Duodenal mucosa (tissue), 2 donors: Measurements from ENCODE around the gene RASGRP4.

ENCODE experiments used
- H3K27ac ChIP-seq: one replicate; pipeline ENCODE4 v1.7.0; 2013; ENCODE audit warnings: low read depth, low read length
- H3K27me3 ChIP-seq, 2 donors: one replicate each; pipeline ENCODE4 v1.7.0; 2013; ENCODE audit warnings: low read length in 2 of 2, control low read depth in 1 of 2; ENCODE audit not compliant: insufficient read depth in 2 of 2, control insufficient read depth in 1 of 2
- H3K36me3 ChIP-seq, 2 donors: one replicate each; pipeline ENCODE4 v1.7.0; 2013; ENCODE audit warnings: low read length in 2 of 2, control low read depth in 1 of 2; ENCODE audit not compliant: insufficient read depth in 2 of 2, control insufficient read depth in 1 of 2
- H3K4me1 ChIP-seq, 2 donors: one replicate each; pipeline ENCODE4 v1.7.0; 2013; ENCODE audit warnings: low read length in 2 of 2, control low read depth in 1 of 2; ENCODE audit not compliant: insufficient read depth in 2 of 2, control insufficient read depth in 1 of 2
- H3K4me3 ChIP-seq, 2 donors: one replicate each; pipeline ENCODE4 v1.7.0; 2013; ENCODE audit warnings: low read length in 2 of 2, low read depth in 1 of 2
- H3K9ac ChIP-seq, 2 donors: one replicate each; pipeline ENCODE4 v1.7.0; 2013; ENCODE audit warnings: low read length in 2 of 2, low read depth in 1 of 2
- H3K9me3 ChIP-seq, 2 donors: one replicate each; pipeline ENCODE4 v1.7.0; 2013; ENCODE audit warnings: low read length in 2 of 2, control low read depth in 1 of 2; ENCODE audit not compliant: control insufficient read depth in 1 of 2

The RASGRP4 gene

DNA sequence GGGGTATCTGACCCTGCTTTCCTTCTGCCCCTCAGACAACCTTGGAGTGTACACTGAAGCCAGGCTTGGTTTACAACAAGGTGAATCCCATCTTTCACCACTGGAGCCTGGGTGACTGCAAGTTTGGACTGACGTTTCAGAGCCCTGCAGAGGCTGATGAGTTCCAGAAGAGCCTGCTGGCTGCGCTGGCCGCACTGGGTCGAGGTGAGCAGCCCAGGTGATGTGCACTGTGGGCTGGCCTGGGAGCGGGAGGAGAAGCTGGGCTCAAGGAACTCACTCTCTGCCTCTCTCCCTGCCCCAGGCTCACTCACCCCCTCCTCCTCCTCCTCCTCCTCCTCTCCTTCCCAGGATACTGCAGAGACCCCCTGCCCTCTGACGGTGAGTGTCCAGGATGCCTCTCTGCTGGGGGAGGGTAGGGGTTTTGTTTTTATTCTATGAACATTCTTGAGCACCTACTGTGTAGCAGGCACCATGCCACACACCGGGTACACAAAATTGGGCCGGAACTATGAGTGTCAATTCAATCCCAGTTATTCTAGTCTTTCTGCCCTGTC lies 34.0 kb downstream of the RASGRP4 start:
- no peak overlapping the region for H3K27ac ChIP-seq
- H3K36me3 ChIP-seq: no peaks in the 10 kb centered on the region
- H3K27me3 ChIP-seq: peaks cover 6 to 26% of the 10 kb centered on the region in 2 donors
- H3K9me3 ChIP-seq: no peaks in the 10 kb centered on the region
- peaks cover 7 to 35% of the 10 kb centered on the region in 2 donors for H3K4me1 ChIP-seq
- H3K9ac ChIP-seq: no peak overlapping the region
- no peak overlapping the region for H3K4me3 ChIP-seq

DNA sequence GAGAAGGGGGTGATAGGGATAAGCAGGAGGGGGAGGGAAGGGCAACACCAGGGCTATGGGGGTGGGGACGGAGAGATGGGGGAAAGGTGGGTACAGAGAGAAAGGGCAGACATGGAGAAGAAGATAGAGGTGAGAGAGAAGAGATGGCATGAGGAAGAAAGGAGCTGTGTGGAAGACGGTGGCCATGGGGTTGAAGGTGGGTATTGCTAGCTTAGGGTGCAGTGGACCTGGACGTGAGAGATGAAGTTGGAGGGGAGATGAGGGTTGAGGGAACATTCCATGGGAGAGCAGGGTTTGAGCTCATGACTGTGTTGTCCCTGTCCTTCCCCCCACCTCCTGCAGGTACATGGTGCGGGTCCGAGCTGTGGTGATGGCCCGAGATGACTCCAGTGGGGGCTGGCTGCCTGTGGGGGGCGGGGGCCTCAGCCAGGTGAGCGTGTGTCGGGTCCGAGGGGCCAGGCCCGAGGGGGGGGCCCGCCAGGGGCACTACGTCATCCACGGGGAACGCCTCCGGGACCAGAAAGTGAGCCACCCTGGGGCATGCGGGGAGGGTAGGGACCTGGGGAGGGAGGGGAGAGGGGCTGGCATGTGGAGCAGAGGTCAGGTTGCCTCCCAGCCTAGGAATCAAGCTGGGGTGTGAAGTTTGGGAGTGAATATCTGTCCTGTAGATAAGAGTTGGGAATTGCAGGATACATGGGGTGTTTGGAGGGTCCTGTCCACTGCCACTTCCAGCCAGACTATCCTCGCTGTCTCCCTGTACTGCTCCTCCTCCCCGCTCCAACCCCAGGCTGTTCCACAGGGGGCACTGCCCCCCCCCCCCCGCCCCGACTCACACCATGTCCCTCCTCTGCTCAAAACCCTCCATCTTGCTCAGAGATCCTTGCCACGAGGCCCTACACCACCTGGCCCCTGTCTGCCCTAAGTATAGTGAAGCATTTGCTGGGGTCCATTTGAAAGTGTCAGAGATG lies 35.8 kb downstream of the RASGRP4 start:
- Histone ChIP-seq H3K27me3 (peaks cover 0 to 15% of the 10 kb centered on the region in 2 donors), H3K4me1 (peaks cover 7 to 42% of the 10 kb centered on the region in 2 donors), H3K9ac (no peak overlapping the region)

DNA sequence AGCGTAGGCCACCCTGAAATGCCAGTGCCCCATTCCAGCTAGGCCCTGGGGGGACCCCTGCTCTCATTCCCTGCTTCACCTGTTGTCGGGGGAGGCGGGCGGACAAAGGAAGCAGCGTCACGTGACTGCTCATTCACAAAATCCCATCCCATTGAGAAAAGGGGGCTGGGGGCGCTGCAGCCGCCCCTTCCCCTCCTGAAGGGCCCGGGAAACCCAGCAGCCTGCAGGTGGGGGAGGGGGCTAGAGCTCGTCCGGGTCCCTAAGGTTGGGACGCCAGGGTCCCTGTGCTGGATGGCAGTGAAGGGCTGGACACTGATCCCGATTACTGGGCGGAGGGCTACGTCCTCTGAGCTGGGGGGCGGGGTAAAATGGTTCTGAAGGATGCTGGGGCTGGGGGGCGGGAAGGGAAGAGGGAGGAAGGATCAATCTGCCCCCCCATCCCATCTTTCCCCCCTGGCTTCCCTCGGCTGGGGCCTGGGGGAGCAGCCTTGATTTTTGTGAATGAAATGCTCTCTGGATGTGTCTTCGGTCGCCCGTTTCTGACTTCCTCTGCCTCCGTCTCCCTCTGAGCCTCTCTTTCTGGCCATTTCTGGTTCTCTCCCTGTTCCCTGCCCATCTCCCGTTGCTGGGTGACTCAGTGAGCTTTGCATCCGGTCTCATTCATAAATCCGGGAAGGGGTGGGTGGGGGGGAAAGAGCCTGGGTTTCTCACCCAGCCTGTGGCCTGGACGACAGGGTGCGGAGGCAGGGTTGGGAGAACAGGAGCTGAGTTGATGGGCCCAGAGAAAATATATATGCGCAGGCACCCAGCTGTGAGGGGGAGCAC lies 36.7 kb downstream of the RASGRP4 start:
- H3K27me3 ChIP-seq: peaks cover 0 to 10% of the 10 kb centered on the region in 2 donors
- peak overlapping the region; percentile 42 to 43 for H3K9ac ChIP-seq

More for the DNA sequence above, 35.8 kb downstream of the RASGRP4 start:
- H3K9me3 ChIP-seq: no peaks in the 10 kb centered on the region
- H3K36me3 ChIP-seq: peaks cover 0 to under 1% of the 10 kb centered on the region in 2 donors
- no peak overlapping the region for H3K4me3 ChIP-seq
- H3K27ac ChIP-seq: no peak overlapping the region

DNA sequence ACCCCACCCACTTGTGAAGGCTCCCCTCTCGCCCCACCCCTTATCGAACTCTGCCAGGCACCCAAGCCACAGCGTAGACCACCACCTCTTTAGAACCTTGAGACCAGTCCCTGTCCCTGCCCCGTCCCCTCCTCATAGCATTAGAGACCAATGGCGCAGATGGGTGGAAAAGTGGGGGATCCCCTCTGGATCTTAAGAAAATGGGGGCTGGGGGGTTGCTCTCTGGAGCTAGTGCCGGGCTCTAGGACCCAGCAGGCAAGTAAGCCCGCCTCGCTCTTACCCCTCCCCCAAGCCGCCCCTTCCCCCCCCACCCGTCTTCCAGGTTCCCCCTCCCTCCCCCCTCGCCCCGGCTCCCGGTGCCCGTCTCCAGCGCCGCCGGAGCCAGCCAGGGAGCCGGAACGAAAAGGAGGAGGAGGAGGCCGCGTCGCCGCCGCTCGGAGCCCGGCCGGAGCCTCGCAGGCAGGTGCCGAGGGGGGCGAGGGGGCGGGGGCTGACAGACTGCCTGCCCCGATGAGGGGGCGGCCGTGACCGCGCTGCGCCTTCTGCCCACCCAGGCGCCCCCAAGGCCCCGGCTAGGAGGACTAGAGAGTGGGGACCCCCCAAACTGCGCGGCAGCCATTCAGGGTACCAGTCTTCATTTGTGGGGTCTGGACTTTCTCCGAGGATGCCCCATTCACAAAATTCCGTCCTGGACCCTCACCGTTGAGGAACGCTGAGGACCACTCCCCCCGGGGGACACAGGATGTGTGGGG lies 37.5 kb downstream of the RASGRP4 start, which contains the start of gene SPRED3:
Gene SPRED3, plus strand, starts transcription at position 349 of the 752 bp plus-strand sequence. CDS start 1,606 bp downstream, outside the sequence.
- Histone ChIP-seq H3K9ac (peak within 1 kb of the TSS; percentile 43 to 59), H3K27ac (peak within 1 kb of the TSS; percentile 82), H3K4me3 (peak within 1 kb of the TSS; percentile 66 to 74), H3K9me3 (no peaks in the 10 kb centered on the region), H3K4me1 (peaks cover 0 to 32% of the 10 kb centered on the region in 2 donors), H3K27me3 (peaks cover 0 to 10% of the 10 kb centered on the region in 2 donors), H3K36me3 (peaks cover 4 to 12% of the 10 kb centered on the region in 2 donors)

More for the DNA sequence above, 36.7 kb downstream of the RASGRP4 start:
- H3K4me1 ChIP-seq: peaks cover 0 to 36% of the 10 kb centered on the region in 2 donors
- H3K36me3 ChIP-seq: peaks cover under 1 to 4% of the 10 kb centered on the region in 2 donors
- peak overlapping the region; percentile 51 to 74 for H3K4me3 ChIP-seq
- H3K27ac ChIP-seq: no peak overlapping the region
- H3K9me3 ChIP-seq: no peaks in the 10 kb centered on the region

DNA sequence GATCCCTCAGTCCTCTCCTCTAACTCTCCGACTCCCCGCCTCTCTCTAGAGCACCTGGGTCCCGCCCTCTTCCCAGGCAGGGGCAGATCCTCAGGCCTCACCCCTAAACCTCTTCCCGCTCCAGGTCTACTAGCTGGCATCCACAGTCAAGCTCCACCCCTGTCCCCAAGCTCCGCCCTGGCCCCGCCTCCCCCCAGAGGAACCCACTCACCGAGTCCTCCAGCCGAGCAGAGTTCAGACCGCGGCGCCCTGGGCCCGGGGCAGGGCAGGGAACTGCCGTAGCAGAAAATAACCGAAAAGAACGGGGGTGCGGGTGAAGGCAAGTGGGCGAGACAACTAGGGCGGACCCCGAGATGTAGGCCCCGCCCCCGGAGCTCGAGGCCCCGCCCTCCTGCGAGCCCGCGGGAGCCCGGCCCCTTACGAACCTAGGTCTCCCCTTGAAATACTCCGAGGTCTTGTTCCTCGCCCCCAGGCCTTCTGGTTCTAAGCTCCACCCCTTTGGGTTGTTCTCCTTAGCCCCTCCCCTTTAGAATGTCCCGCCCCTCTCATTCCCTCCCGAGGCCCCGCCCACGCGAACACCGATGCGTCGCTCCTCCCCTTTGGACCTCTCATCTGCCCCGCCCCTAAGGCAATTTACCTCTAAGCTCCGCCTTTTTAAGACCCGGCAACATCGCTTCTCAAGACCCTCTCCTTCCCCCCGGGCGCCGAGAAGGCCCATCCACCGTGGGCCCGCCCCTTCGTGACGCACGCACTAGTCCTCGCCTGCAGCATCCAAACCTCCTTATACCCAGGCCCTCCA lies 38.3 kb downstream of the RASGRP4 start, which contains the start of gene GGN:
Gene GGN, minus strand, starts transcription at position 485 of the 799 bp plus-strand sequence. CDS start 773 bp downstream, outside the sequence.
- Histone ChIP-seq H3K27me3 (peaks cover 0 to 10% of the 10 kb centered on the region in 2 donors), H3K27ac (peak within 1 kb of the TSS; percentile 82), H3K9me3 (no peaks in the 10 kb centered on the region), H3K9ac (peak within 1 kb of the TSS; percentile 43 to 59), H3K4me1 (peaks cover 0 to 29% of the 10 kb centered on the region in 2 donors), H3K4me3 (peak within 1 kb of the TSS; percentile 66 to 74), H3K36me3 (peaks cover 4 to 20% of the 10 kb centered on the region in 2 donors)

DNA sequence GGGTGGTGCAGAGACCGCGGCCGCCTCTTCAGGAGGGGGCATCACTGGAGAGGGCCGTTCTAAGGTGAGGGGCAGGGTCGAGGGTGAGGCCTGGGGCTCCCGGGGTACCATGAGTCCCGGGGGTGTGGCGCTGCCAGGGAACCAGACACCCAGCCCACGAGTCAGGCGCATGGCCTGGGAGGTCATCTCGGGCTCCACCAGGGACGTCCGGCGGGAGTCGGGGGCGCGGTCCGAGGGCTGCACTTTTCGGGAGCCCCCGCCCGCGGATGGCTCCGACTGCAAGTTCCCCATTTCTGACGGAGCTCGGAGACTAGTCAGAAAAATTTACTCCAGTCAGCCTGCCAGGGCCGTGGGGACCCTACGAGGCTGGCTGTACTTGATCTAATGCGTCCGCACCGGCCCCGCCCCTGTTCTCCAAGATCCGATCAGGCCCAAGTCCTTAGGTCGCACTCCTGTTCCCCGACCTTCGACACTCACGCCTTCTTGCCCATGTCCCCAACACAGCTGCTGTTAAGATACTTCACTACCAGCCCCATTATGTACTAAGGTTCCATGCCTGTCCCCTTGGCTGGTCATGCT lies 39.0 kb downstream of the RASGRP4 start:
- peak overlapping the region; percentile 42 for H3K27ac ChIP-seq
- H3K36me3 ChIP-seq: peaks cover 9 to 24% of the 10 kb centered on the region in 2 donors
- peak overlapping the region; percentile 66 to 74 for H3K4me3 ChIP-seq
- peak overlapping the region; percentile 3 to 59 for H3K9ac ChIP-seq
- peaks cover 0 to 26% of the 10 kb centered on the region in 2 donors for H3K4me1 ChIP-seq
- no peaks in the 10 kb centered on the region for H3K9me3 ChIP-seq
- peaks cover 0 to 10% of the 10 kb centered on the region in 2 donors for H3K27me3 ChIP-seq

DNA sequence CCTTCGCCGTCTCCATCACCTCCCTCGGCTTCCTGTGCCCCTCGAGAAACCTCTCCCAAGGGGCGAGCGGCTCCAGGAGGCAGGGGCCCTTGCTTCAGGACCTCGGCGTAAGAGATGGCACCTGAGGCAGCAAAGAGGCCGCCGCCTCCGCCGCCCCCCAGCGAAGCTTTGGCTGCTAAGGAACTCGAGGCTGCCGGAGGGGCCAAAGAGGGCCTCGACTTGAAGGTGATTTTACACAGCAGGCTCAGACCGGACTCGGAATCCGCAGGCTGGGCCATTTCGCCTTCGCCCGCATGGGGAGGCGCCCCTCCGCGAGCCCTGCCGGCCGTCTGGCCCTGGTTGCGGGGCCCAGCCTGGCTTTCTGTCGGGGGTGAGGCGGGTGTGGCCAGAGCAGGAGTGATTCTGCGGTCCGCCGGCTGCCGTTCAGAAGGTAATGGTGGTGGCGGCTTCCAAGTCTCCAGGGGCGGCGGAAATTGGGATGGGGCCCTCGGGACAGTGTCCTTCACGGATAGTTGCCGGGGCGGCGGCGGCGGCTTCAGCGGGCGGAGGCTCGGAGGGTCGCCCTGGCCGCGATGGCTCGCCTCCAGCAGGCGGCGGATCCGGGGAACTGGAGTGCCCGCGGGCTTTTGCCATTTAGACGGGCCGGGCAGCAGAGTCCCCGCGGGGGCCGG lies 39.6 kb downstream of the RASGRP4 start:
- Histone ChIP-seq H3K4me1 (peaks cover 0 to 20% of the 10 kb centered on the region in 2 donors), H3K4me3 (peak overlapping the region; percentile 66 to 74), H3K9ac (peak overlapping the region in 1 of 2 donors; percentile 59), H3K27me3 (peaks cover 0 to 10% of the 10 kb centered on the region in 2 donors), H3K27ac (no peak overlapping the region), H3K9me3 (no peaks in the 10 kb centered on the region), H3K36me3 (peaks cover 15 to 30% of the 10 kb centered on the region in 2 donors)

DNA sequence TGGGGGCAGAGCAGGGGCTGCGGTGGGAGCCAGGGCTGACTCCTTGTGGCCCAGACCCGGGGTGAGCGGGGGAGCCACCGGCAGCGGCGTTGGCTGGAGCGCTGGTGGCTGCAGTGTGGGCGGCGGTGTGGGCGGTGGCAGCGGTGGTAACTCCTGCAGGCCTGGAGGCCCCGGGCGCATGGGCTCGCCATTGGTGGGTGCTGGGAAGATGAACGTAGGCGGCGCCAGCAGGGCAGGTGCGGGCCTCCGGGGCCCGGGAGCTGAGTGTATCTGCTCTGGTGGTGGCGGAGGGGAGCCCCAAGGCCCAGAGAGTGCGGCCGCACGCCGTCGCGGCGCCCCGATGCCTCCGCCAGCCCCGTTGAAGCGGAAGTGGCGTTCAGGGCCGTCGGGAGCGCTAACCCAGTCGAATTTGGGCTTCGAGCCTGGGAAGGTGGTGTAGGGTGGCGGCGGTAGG lies 40.2 kb downstream of the RASGRP4 start:
- Histone ChIP-seq H3K9me3 (no peaks in the 10 kb centered on the region), H3K4me3 (peak overlapping the region in 1 of 2 donors; percentile 21), H3K9ac (no peak overlapping the region), H3K27me3 (peaks cover 0 to 10% of the 10 kb centered on the region in 2 donors), H3K4me1 (peaks cover 0 to 20% of the 10 kb centered on the region in 2 donors), H3K27ac (no peak overlapping the region), H3K36me3 (peaks cover 21 to 37% of the 10 kb centered on the region in 2 donors)
